IMR-90 (cell line): ENCODE data around the gene CTBP2. TPM values are rescaled to one million over a fixed set of nuclear protein-coding genes. Genes with fewer than 3 reads are reported as not detected.
A peak's percentile ranks its signal among the peaks of the same experiment; 100 is the strongest.

Experiments used
- ATAC-seq: fragments of 200-7000 bp; cut with Tn5 transposase; 2 replicates; pipeline ENCODE4 v1.9.1; 2020; ENCODE audit warnings: low read depth, mild to moderate bottlenecking, moderate library complexity
- BruUV-seq: library from RNA; stranded (reverse); fragments of 400-500 nt; replicated peaks from 2 replicates; lab custom pipeline; 2021; lab: Mats Ljungman, UMichigan
- CTCF ChIA-PET: fragments of 300-600 bp; formaldehyde crosslinking; extraction: SDS; loops from one replicate; lab custom pipeline; 2021; ENCODE audit warnings: antibody characterized with exemption; lab: Yijun Ruan, JAX
- POLR2A ChIA-PET: fragments of 300-600 bp; sonication (Branson Sonifier 250); formaldehyde crosslinking; loops from one replicate; lab custom pipeline; 2022; ENCODE audit warnings: antibody characterized with exemption; ENCODE audit not compliant: unreplicated experiment; lab: Charles Lee
- DNase-seq: peaks from one replicate; pipeline ENCODE4 v3.0.0; 2013
- H2AFZ ChIP-seq: replicated peaks from 2 replicates; pipeline ENCODE3; 2013; ENCODE audit warnings: low read length, mild to moderate bottlenecking; ENCODE audit not compliant: poor library complexity
- H2AK5ac ChIP-seq: 2 replicates; pipeline ENCODE4 v1.6.1; 2013; ENCODE audit warnings: low read depth, low read length, inconsistent platforms
- H2AK9ac ChIP-seq: replicated peaks from 2 replicates; pipeline ENCODE3; 2013; ENCODE audit warnings: mild to moderate bottlenecking, low read depth, low read length, moderate library complexity; ENCODE audit not compliant: poor library complexity
- H2BK120ac ChIP-seq: 2 replicates; pipeline ENCODE4 v1.6.1; 2013; ENCODE audit warnings: low read depth, low read length, inconsistent platforms
- H2BK15ac ChIP-seq: 3 replicates; pipeline ENCODE4 v1.6.1; 2013; ENCODE audit warnings: low read depth, low read length, inconsistent platforms
- H2BK20ac ChIP-seq: 2 replicates; pipeline ENCODE4 v1.6.1; 2013; ENCODE audit warnings: low read depth, mild to moderate bottlenecking, inconsistent platforms, low read length, moderate library complexity
- H2BK5ac ChIP-seq: 2 replicates; pipeline ENCODE4 v1.6.1; 2013; ENCODE audit warnings: mild to moderate bottlenecking, low read depth, low read length, inconsistent platforms; ENCODE audit not compliant: poor library complexity, severe bottlenecking
- H3K14ac ChIP-seq: replicated peaks from 2 replicates; pipeline ENCODE4 v1.6.1; 2013; ENCODE audit warnings: low read depth, low read length, inconsistent platforms
- H3K18ac ChIP-seq: 2 replicates; pipeline ENCODE4 v1.6.1; 2013; ENCODE audit warnings: low read depth, low read length, control low read depth
- H3K23ac ChIP-seq: 2 replicates; pipeline ENCODE4 v1.6.1; 2013; ENCODE audit warnings: low read depth, low read length, inconsistent platforms
- H3K27ac ChIP-seq: 2 replicates; pipeline ENCODE4 v1.5.1; 2013; ENCODE audit warnings: mild to moderate bottlenecking, control low read depth, low read length; ENCODE audit not compliant: insufficient read depth
- H3K27me3 ChIP-seq: 2 replicates; pipeline ENCODE4 v1.6.1; 2013; ENCODE audit warnings: low read length; ENCODE audit not compliant: control insufficient read depth, insufficient read depth
- H3K36me3 ChIP-seq: 2 replicates; pipeline ENCODE4 v1.6.1; 2013; ENCODE audit warnings: low read length, mixed read lengths; ENCODE audit not compliant: control insufficient read depth, insufficient read depth
- H3K4ac ChIP-seq: 2 replicates; pipeline ENCODE4 v1.6.1; 2013; ENCODE audit warnings: low read depth, low read length, inconsistent platforms
- H3K4me1 ChIP-seq: 2 replicates; pipeline ENCODE4 v1.6.1; 2013; ENCODE audit warnings: low read length, mixed read lengths; ENCODE audit not compliant: control insufficient read depth, insufficient read depth
- H3K4me2 ChIP-seq: 2 replicates; pipeline ENCODE4 v1.6.1; 2013; ENCODE audit warnings: low read depth, mild to moderate bottlenecking, control low read depth, low read length, moderate library complexity
- H3K4me3 ChIP-seq: 2 replicates; pipeline ENCODE4 v1.5.1; 2013; ENCODE audit warnings: low read depth, mild to moderate bottlenecking, control low read depth, low read length, moderate library complexity; ENCODE audit not compliant: insufficient read depth
- H3K56ac ChIP-seq: 2 replicates; pipeline ENCODE4 v1.6.1; 2013; ENCODE audit warnings: low read length, inconsistent platforms; ENCODE audit not compliant: insufficient read depth; ENCODE audit errors: extremely low read depth
- H3K79me1 ChIP-seq, 2 experiments: 2 replicates each; pipeline ENCODE4 v1.6.1; 2013; ENCODE audit warnings: low read length in 2 of 2, inconsistent platforms in 1 of 2, low read depth in 1 of 2
- H3K9ac ChIP-seq: 2 replicates; pipeline ENCODE4 v1.6.1; 2013; ENCODE audit warnings: low read depth, low read length, control low read depth
- H3K9me1 ChIP-seq: 2 replicates; pipeline ENCODE4 v1.6.1; 2013; ENCODE audit warnings: low read length, inconsistent platforms; ENCODE audit not compliant: insufficient read depth
- H3K9me3 ChIP-seq: 2 replicates; pipeline ENCODE4 v1.6.1; 2013; ENCODE audit warnings: low read length; ENCODE audit not compliant: control insufficient read depth, insufficient read depth
- H4K20me1 ChIP-seq: 2 replicates; pipeline ENCODE4 v1.6.1; 2013; ENCODE audit warnings: low read length, inconsistent platforms; ENCODE audit not compliant: insufficient read depth
- H4K5ac ChIP-seq: 2 replicates; pipeline ENCODE4 v1.6.1; 2013; ENCODE audit warnings: mild to moderate bottlenecking, low read depth, low read length, control low read depth
- H4K8ac ChIP-seq, 2 experiments: 2 replicates each; pipeline ENCODE4 v1.6.1; 2013; ENCODE audit warnings: low read depth in 2 of 2, low read length in 2 of 2, control low read depth in 1 of 2, inconsistent platforms in 1 of 2
- H4K91ac ChIP-seq: 2 replicates; pipeline ENCODE4 v1.6.1; 2013; ENCODE audit warnings: low read depth, low read length, inconsistent platforms; ENCODE audit not compliant: insufficient read depth
- CEBPB ChIP-seq: IDR thresholded peaks from 2 replicates; pipeline ENCODE4 v1.6.1; 2012; ENCODE audit warnings: low read depth, low read length, improper control_type of control experiment
- CHD1 ChIP-seq: IDR thresholded peaks from 2 replicates; pipeline ENCODE4 v1.6.1; 2012; ENCODE audit warnings: low read depth, low read length, improper control_type of control experiment
- POLR2A ChIP-seq: IDR thresholded peaks from 2 replicates; pipeline ENCODE4 v1.6.1; 2012; ENCODE audit warnings: mild to moderate bottlenecking, low read depth, low read length
- WGBS, 2 experiments: methylation state at CpG; one replicate each; pipeline versions ENCODE4 v1.1.5 to v1.1.7; 2013; ENCODE audit warnings: missing lambda C conversion rate in 2 of 2; ENCODE audit not compliant: insufficient read length in 1 of 2; ENCODE audit errors: extremely low coverage in 2 of 2; 5-methylcytosine and 5-hydroxymethylcytosine counted together
- dilution Hi-C: fragments of 300-500 bp; cut with HindIII; formaldehyde crosslinking; loops from one replicate; pipeline ENCODE4 v1.14.3; 2018; ENCODE audit warnings: low sequenced_read_pairs; ENCODE audit not compliant: unreplicated experiment
- in situ Hi-C: fragments of 300-500 bp; cut with MboI; formaldehyde crosslinking; loops from 3 replicates; pipeline ENCODE4 v1.14.3; 2019; ENCODE audit warnings: low sequenced_read_pairs, inconsistent platforms, mixed read lengths
- intact Hi-C: fragments of 100-400 bp; cut with micrococcal nuclease; formaldehyde crosslinking; loops from 2 replicates; pipeline ENCODE4 v1.10.0; 2022
- polyA plus RNA-seq, 3 experiments: library from polyadenylated mRNA; depleted of rRNA; stranded (reverse); fragments of >200 nt; gene quantifications; 2 replicates each; pipeline ENCODE4 v1.2.3, GENCODE V29; 2012; ENCODE audit warnings: low replicate concordance in 1 of 3
- total RNA-seq: library from RNA; depleted of rRNA; stranded (reverse); fragments of >200 nt; gene quantifications from 2 replicates; pipeline ENCODE4 v1.2.3, GENCODE V29; 2012

Gene CTBP2
- total and polyA plus RNA-seq, 2 of the 4 experiments (the other 2 are of a cell fraction): 81.0 to 86.6 TPM

GRCh38 chr10:125056161-125057132, 103.9 kb downstream of the CTBP2 start:
- Histone ChIP-seq H3K9ac (peak overlapping the region; percentile 15; the same call in 1 of the 2 replicates), H3K9me1 (peaks cover 30% of the 10 kb centered on the region), H3K4me1 (peaks cover 37% of the 10 kb centered on the region), H2BK20ac (peak overlapping the region; percentile 44; the same call in 1 of the 2 replicates), H3K56ac (no peak overlapping the region; the same call in 1 of the 2 replicates), H2BK15ac (no peak overlapping the region), H3K4me2 (peak overlapping the region; percentile 30; the same call in 1 of the 2 replicates), H3K79me1 (peaks cover 34 to 96% of the 10 kb centered on the region in 2 experiments), H4K20me1 (peaks cover 88% of the 10 kb centered on the region), H3K36me3 (no peaks in the 10 kb centered on the region), H2BK120ac (peak overlapping the region; percentile 79), H3K23ac (peak overlapping the region; percentile 65; the same call in 1 of the 2 replicates), H2AFZ (no peak overlapping the region), H4K8ac (peak overlapping the region in 1 of 2 experiments; percentile 63; a peak in 3 of 4 replicates), H3K9me3 (no peaks in the 10 kb centered on the region), H2BK5ac (peak overlapping the region; percentile 44), H4K91ac (peak overlapping the region; percentile 51; the same call in 1 of the 2 replicates), H3K18ac (peak overlapping the region; percentile 69), H3K27me3 (no peaks in the 10 kb centered on the region), H2AK5ac (peak overlapping the region; percentile 33), H2AK9ac (peak overlapping the region; percentile 11), H3K4me3 (no peak overlapping the region), H3K14ac (peak overlapping the region; percentile 47), H4K5ac (peak overlapping the region; percentile 2; the same call in 1 of the 2 replicates), H3K27ac (peak overlapping the region; percentile 83), H3K4ac (peak overlapping the region; percentile 79)
- WGBS, 2 experiments: 54% methylated on average over 8 of the region's 21 CpGs; no CpG with 5 or more reads in 1 of the 2 experiments
- CTCF ChIA-PET: interaction anchor here (0.9 to 1.0 kb wide), 2 partner anchors 8 kb away, joined by 4 read pairs; no protein-coding TSS in a partner anchor
- no TSS peak for BruUV-seq
- dilution Hi-C loops: no loop called here
- in situ Hi-C loops: loop anchor here (10.0 kb wide), 1 partner anchor 98 kb away; no protein-coding TSS in a partner anchor
- DNase-seq (no peak), ATAC-seq (no peak)
- intact Hi-C loops: no loop called here
- POLR2A ChIA-PET: interaction anchor here (0.6 kb wide), 1 partner anchor 496 kb away, joined by 18 read pairs; no protein-coding TSS in a partner anchor
- no peak for TF ChIP-seq CEBPB
- no peak for TF ChIP-seq CHD1
- no peak for TF ChIP-seq POLR2A
